ENCODE data around the gene SLC25A13. TPM values are rescaled to one million over a fixed set of nuclear protein-coding genes. Genes with fewer than 3 reads are reported as not detected.
A peak's percentile ranks its signal among the peaks of the same experiment; 100 is the strongest.

SLC25A13 gene
- total and polyA plus RNA-seq, 2 of the 4 experiments (the other 2 are of a cell fraction): 7.4 to 11.7 TPM

DNA sequence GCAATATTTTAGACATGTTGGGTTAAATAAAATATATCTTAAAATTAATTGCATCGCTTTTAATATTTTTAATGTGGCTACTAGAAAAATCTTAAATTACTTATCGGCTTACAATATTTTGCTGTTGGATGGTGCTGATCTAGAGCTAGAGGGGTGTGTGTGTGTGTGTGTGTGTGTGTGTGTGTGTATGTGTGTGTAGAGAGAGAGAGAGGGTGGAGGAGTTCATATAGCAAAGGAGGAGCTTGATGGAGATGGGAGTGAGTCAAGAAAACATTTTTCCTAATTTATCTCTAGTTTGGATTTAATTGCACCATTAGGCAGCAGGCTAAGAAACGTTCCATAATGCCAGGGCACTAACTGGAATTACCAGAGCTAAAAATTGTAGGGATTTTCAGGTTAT, 10.4 kb upstream of the SLC25A13 start:
- Histone ChIP-seq H3K9me3 (ENCODE audit: control insufficient read depth, insufficient read depth, low read length) (no peaks in the 10 kb centered on the region), H2BK20ac (ENCODE audit: low read depth, low read length) (no peak overlapping the region), H3K56ac (ENCODE audit: extremely low read depth, insufficient read depth, low read length) (no peak overlapping the region), H3K27me3 (ENCODE audit: control insufficient read depth, insufficient read depth, low read length) (peaks cover 3% of the 10 kb centered on the region), H3K9ac (ENCODE audit: low read depth, low read length) (no peak overlapping the region), H2BK120ac (ENCODE audit: low read depth, low read length) (no peak overlapping the region), H3K36me3 (ENCODE audit: control insufficient read depth, insufficient read depth, low read length) (no peaks in the 10 kb centered on the region), H3K18ac (ENCODE audit: low read depth, low read length) (no peak overlapping the region), H3K79me1 (ENCODE audit: low read depth in 1 of 2, low read length in 2 of 2) (no peaks in the 10 kb centered on the region), H3K4me3 (ENCODE audit: insufficient read depth, low read depth, low read length) (no peak overlapping the region), H2AK9ac (replicated peaks; ENCODE audit: low read depth, low read length, poor library complexity) (no peak overlapping the region), H2AK5ac (ENCODE audit: low read depth, low read length) (no peak overlapping the region), H3K4ac (ENCODE audit: low read depth, low read length) (no peak overlapping the region), H3K14ac (replicated peaks; ENCODE audit: low read depth, low read length) (no peak overlapping the region), H4K8ac (ENCODE audit: low read depth in 2 of 2, low read length in 2 of 2) (no peak overlapping the region), H2BK5ac (ENCODE audit: low read depth, low read length, poor library complexity, severe bottlenecking) (peak overlapping the region; percentile 52), H4K20me1 (ENCODE audit: insufficient read depth, low read length) (no peaks in the 10 kb centered on the region), H4K91ac (ENCODE audit: insufficient read depth, low read depth, low read length) (no peak overlapping the region), H3K4me2 (ENCODE audit: low read depth, low read length) (no peak overlapping the region), H2BK15ac (ENCODE audit: low read depth, low read length) (no peak overlapping the region), H3K27ac (ENCODE audit: insufficient read depth, low read length) (no peak overlapping the region), H2AFZ (replicated peaks; ENCODE audit: low read length, poor library complexity) (no peak overlapping the region), H3K9me1 (ENCODE audit: insufficient read depth, low read length) (no peaks in the 10 kb centered on the region), H3K23ac (ENCODE audit: low read depth, low read length) (no peak overlapping the region), H4K5ac (ENCODE audit: low read depth, low read length) (no peak overlapping the region), H3K4me1 (ENCODE audit: control insufficient read depth, insufficient read depth, low read length) (no peaks in the 10 kb centered on the region)
- WGBS, 2 experiments (ENCODE audit: extremely low coverage in 2 of 2, insufficient read length in 1 of 2): 90% methylated on average over 2 of the region's 3 CpGs; no CpG with 5 or more reads in 1 of the 2 experiments
- POLR2A ChIA-PET (ENCODE audit: unreplicated experiment): no interaction called here
- no peak for ATAC-seq (ENCODE audit: low read depth)
- in situ Hi-C loops (cut with MboI; ENCODE audit: low sequenced_read_pairs): no loop called here
- CTCF ChIA-PET: no interaction called here
- TF ChIP-seq RCOR1 (IDR thresholded peaks at IDR 0.05; ENCODE audit: insufficient replicate concordance, low read length): no peak
- TF ChIP-seq FOS (IDR thresholded peaks at IDR 0.05; ENCODE audit: low read depth, low read length): no peak
- TF ChIP-seq USF2 (IDR thresholded peaks at IDR 0.05; ENCODE audit: low read depth, low read length): no peak
- intact Hi-C loops (cut with micrococcal nuclease): no loop called here
- DNase-seq: no peak
- dilution Hi-C loops (cut with HindIII; ENCODE audit: low sequenced_read_pairs, unreplicated experiment): no loop called here
- BruUV-seq (replicated peaks): no TSS peak

All from IMR-90 (cell line).